ENCODE data around the gene SLC25A44. TPM values are rescaled to one million over a fixed set of nuclear protein-coding genes. Genes with fewer than 3 reads are reported as not detected.

The SLC25A44 gene
- total and polyA plus RNA-seq, 2 of the 8 experiments (the other 6 are each of a cell fraction or from before 2014, with no cell fraction given): 23.4 to 32.1 TPM

- no peak for FAIRE-seq
- no peak for DNase-seq (ENCODE audit: low read depth in 1 of 2, low spot score in 2 of 2)
- Histone ChIP-seq H4K20me1 (replicated peaks in 1 of 2; ENCODE audit: control insufficient read depth in 1 of 2, insufficient read depth in 2 of 2, low read length in 2 of 2) (peaks cover 0 to 7% of the 10 kb centered on the region in 2 experiments), H2BK120ac (replicated peaks; ENCODE audit: low read depth, low read length) (no peak overlapping the region), H2AFZ (ENCODE audit: low read length) (no peak overlapping the region), H3K9me3 (ENCODE audit: insufficient read depth in 2 of 2, low read depth in 1 of 2, low read length in 1 of 2) (no peaks in the 10 kb centered on the region), H3K4me3 (ENCODE audit: extremely low read depth in 1 of 4, insufficient read depth in 2 of 4, low read depth in 3 of 4, low read length in 4 of 4) (no peak overlapping the region), H2BK20ac (ENCODE audit: low read length) (no peak overlapping the region), H3K18ac (ENCODE audit: extremely low read depth, low read length) (no peak overlapping the region), H3K23me2 (ENCODE audit: low read depth, low read length) (peaks cover 6% of the 10 kb centered on the region; the same call in 1 of the 2 replicates), H3K36me3 (ENCODE audit: control insufficient read depth in 2 of 4, insufficient read depth in 4 of 4, low read length in 3 of 4) (peaks cover 4 to 15% (median 7%) of the 10 kb centered on the region in 4 experiments; a peak in 4 of 8 replicates), H2BK5ac (ENCODE audit: low read depth, low read length) (no peak overlapping the region), H4K8ac (ENCODE audit: extremely low read depth, insufficient read depth, low read length) (no peak overlapping the region), H2BK15ac (ENCODE audit: low read length) (no peak overlapping the region), H4K91ac (replicated peaks; ENCODE audit: insufficient read length, low read length) (no peak overlapping the region), H3K23ac (ENCODE audit: insufficient read length) (no peak overlapping the region), H3K4me1 (replicated peaks in 1 of 4; ENCODE audit: control insufficient read depth in 3 of 4, insufficient read depth in 4 of 4, low read length in 3 of 4) (peaks cover 2 to 16% (median 4%) of the 10 kb centered on the region in 4 experiments; a peak in 5 of 7 replicates), H2BK12ac (ENCODE audit: low read depth, low read length) (no peak overlapping the region), H3K4me2 (ENCODE audit: insufficient read depth in 1 of 2, low read depth in 2 of 2, low read length in 2 of 2) (no peak overlapping the region; a peak in 1 of 4 replicates), H3K4ac (replicated peaks; ENCODE audit: insufficient read length, low read depth, low read length) (no peak overlapping the region), H3K27ac (ENCODE audit: low read depth, low read length) (no peak overlapping the region), H3K14ac (ENCODE audit: insufficient read length) (no peak overlapping the region), H4K5ac (ENCODE audit: insufficient read length, low read depth, low read length) (no peak overlapping the region), H3K79me1 (ENCODE audit: low read depth, low read length) (peaks cover 21% of the 10 kb centered on the region), H3K79me2 (ENCODE audit: control insufficient read depth in 1 of 2, insufficient read depth in 2 of 2, low read length in 2 of 2) (peaks cover 16 to 59% of the 10 kb centered on the region in 2 experiments), H3K56ac (replicated peaks; ENCODE audit: insufficient read length, low read depth, low read length) (no peak overlapping the region), H2AK5ac (ENCODE audit: low read depth, low read length) (no peak overlapping the region), H3K27me3 (replicated peaks in 1 of 4; ENCODE audit: control insufficient read depth in 3 of 4, extremely low read depth in 1 of 4, insufficient read depth in 3 of 4, low read length in 3 of 4) (no peaks in the 10 kb centered on the region), H3K9ac (replicated peaks in 1 of 4; ENCODE audit: extremely low read depth in 1 of 4, low read depth in 3 of 4, low read length in 3 of 4) (no peak overlapping the region)
- ChIA-PET POLR2A (ENCODE audit: partially characterized antibody) (interaction anchor here (0.9 to 9.5 kb wide), 4 partner anchors 8 to 29 kb away, joined by 3 to 77 read pairs (median 9); partner anchors contain the start of gene PMF1), CTCF (ENCODE audit: partially characterized antibody) (interaction anchor here (1.0 to 2.6 kb wide), 5 partner anchors 33 to 163 kb away, joined by 3 to 9 read pairs (median 3); no protein-coding TSS in a partner anchor)
- 75% methylated on average over 4 of the region's 4 CpGs; no CpG with 5 or more reads in 1 of the 2 experiments for WGBS, 2 experiments (ENCODE audit: extremely low coverage in 1 of 2, insufficient coverage in 1 of 2, insufficient read length in 1 of 2, insufficient replicate concordance in 2 of 2, low coverage in 1 of 2, low lambda C conversion rate in 2 of 2, missing lambda C conversion rate in 1 of 2)
- no peak for TF ChIP-seq CEBPB (IDR thresholded peaks at IDR 0.05; ENCODE audit: low read depth, low read length)
- no peak for TF ChIP-seq GABPA (IDR thresholded peaks at IDR 0.05; ENCODE audit: borderline replicate concordance, insufficient read depth, low read length)
- TF ChIP-seq SP1 (IDR thresholded peaks at IDR 0.05; ENCODE audit: low read depth, low read length): no peak
- no peak for TF ChIP-seq CBX5 (IDR thresholded peaks at IDR 0.05; ENCODE audit: low read depth, low read length)
- no peak for TF ChIP-seq TBP (IDR thresholded peaks at IDR 0.05; ENCODE audit: low read depth, low read length)
- TF ChIP-seq EP300 (IDR thresholded peaks at IDR 0.05; ENCODE audit: borderline replicate concordance in 1 of 2, low read depth in 2 of 2, low read length in 2 of 2): no peak
- TF ChIP-seq KDM4A (IDR thresholded peaks at IDR 0.05; ENCODE audit: low read depth, low read length, severe bottlenecking): no peak
- TF ChIP-seq BACH1 (IDR thresholded peaks at IDR 0.05; ENCODE audit: low read length): no peak
- TF ChIP-seq NANOG (IDR thresholded peaks at IDR 0.05; ENCODE audit: insufficient read depth, low read depth, low read length, poor library complexity, severe bottlenecking): no peak
- no peak for TF ChIP-seq CTCF (IDR thresholded peaks at IDR 0.05; ENCODE audit: control extremely low read depth in 1 of 3, insufficient read depth in 1 of 3, low read depth in 1 of 3, low read length in 3 of 3)
- TF ChIP-seq JUN (IDR thresholded peaks at IDR 0.05; ENCODE audit: low read depth, low read length): no peak
- no peak for TF ChIP-seq CREB1 (IDR thresholded peaks at IDR 0.05)
Observed at GRCh38 chr1:156195853-156196252, 1.9 kb downstream of the SLC25A44 start.
